Measurements from ENCODE around the gene BBC3. TPM values are rescaled to one million over a fixed set of nuclear protein-coding genes. Genes with fewer than 3 reads are reported as not detected.
A peak's percentile ranks its signal among the peaks of the same experiment; 100 is the strongest.

The BBC3 gene
- total and polyA plus RNA-seq, 2 experiments from 2014 or later: 23.4 to 31.9 TPM

GRCh38 chr19:47176627-47177090 is 54.3 kb downstream of the BBC3 start:
- H3K79me2 ChIP-seq (replicated peaks; ENCODE audit: insufficient read depth): peaks cover 63% of the 10 kb centered on the region
- H3K36me3 Mint-ChIP-seq (ENCODE audit: low read depth): peaks cover 79% of the 10 kb centered on the region

More at GRCh38 chr19:47176627-47177090, 54.3 kb downstream of the BBC3 start:
- Histone ChIP-seq H3K4me2 (no peak overlapping the region), H3K36me3 (ENCODE audit: insufficient read depth) (peaks cover 48% of the 10 kb centered on the region), H3K27me3 (ENCODE audit: insufficient read depth) (no peaks in the 10 kb centered on the region), H2AFZ (no peak overlapping the region), H4K20me1 (replicated peaks; ENCODE audit: insufficient read depth) (peaks cover 61% of the 10 kb centered on the region), H3K27ac (ENCODE audit: low read depth) (peak overlapping the region; percentile 29), H3K9me2 (ENCODE audit: insufficient read depth) (no peaks in the 10 kb centered on the region), H3K4me3 (no peak overlapping the region), H3F3A (replicated peaks; ENCODE audit: low read depth) (peaks cover 50% of the 10 kb centered on the region), H3K4me1 (ENCODE audit: insufficient read depth) (peaks cover 9% of the 10 kb centered on the region)
- TF ChIP-seq ETS1 (IDR thresholded peaks at IDR 0.05) (no peak), CREB1 (CRISPR knock-in tag; IDR thresholded peaks at IDR 0.05; ENCODE audit: low read depth) (no peak), ZNF331 (CRISPR knock-in tag; IDR thresholded peaks at IDR 0.05; ENCODE audit: low read depth) (no peak), EZH2 (IDR thresholded peaks at IDR 0.05; ENCODE audit: low read depth, unreplicated experiment) (no peak), EZH2phosphoT487 (IDR thresholded peaks at IDR 0.05; ENCODE audit: unreplicated experiment) (no peak), ZNF114 (CRISPR knock-in tag; IDR thresholded peaks at IDR 0.05) (no peak), JUNB (IDR thresholded peaks at IDR 0.05; ENCODE audit: unreplicated experiment) (no peak), NANOG (IDR thresholded peaks at IDR 0.05; ENCODE audit: borderline replicate concordance) (no peak), POLR2AphosphoS5 (IDR thresholded peaks at IDR 0.05; ENCODE audit: low read depth) (no peak), STAT1 (IDR thresholded peaks at IDR 0.05; ENCODE audit: unreplicated experiment) (no peak)
- TF ChIP-seq, protein P1, sequence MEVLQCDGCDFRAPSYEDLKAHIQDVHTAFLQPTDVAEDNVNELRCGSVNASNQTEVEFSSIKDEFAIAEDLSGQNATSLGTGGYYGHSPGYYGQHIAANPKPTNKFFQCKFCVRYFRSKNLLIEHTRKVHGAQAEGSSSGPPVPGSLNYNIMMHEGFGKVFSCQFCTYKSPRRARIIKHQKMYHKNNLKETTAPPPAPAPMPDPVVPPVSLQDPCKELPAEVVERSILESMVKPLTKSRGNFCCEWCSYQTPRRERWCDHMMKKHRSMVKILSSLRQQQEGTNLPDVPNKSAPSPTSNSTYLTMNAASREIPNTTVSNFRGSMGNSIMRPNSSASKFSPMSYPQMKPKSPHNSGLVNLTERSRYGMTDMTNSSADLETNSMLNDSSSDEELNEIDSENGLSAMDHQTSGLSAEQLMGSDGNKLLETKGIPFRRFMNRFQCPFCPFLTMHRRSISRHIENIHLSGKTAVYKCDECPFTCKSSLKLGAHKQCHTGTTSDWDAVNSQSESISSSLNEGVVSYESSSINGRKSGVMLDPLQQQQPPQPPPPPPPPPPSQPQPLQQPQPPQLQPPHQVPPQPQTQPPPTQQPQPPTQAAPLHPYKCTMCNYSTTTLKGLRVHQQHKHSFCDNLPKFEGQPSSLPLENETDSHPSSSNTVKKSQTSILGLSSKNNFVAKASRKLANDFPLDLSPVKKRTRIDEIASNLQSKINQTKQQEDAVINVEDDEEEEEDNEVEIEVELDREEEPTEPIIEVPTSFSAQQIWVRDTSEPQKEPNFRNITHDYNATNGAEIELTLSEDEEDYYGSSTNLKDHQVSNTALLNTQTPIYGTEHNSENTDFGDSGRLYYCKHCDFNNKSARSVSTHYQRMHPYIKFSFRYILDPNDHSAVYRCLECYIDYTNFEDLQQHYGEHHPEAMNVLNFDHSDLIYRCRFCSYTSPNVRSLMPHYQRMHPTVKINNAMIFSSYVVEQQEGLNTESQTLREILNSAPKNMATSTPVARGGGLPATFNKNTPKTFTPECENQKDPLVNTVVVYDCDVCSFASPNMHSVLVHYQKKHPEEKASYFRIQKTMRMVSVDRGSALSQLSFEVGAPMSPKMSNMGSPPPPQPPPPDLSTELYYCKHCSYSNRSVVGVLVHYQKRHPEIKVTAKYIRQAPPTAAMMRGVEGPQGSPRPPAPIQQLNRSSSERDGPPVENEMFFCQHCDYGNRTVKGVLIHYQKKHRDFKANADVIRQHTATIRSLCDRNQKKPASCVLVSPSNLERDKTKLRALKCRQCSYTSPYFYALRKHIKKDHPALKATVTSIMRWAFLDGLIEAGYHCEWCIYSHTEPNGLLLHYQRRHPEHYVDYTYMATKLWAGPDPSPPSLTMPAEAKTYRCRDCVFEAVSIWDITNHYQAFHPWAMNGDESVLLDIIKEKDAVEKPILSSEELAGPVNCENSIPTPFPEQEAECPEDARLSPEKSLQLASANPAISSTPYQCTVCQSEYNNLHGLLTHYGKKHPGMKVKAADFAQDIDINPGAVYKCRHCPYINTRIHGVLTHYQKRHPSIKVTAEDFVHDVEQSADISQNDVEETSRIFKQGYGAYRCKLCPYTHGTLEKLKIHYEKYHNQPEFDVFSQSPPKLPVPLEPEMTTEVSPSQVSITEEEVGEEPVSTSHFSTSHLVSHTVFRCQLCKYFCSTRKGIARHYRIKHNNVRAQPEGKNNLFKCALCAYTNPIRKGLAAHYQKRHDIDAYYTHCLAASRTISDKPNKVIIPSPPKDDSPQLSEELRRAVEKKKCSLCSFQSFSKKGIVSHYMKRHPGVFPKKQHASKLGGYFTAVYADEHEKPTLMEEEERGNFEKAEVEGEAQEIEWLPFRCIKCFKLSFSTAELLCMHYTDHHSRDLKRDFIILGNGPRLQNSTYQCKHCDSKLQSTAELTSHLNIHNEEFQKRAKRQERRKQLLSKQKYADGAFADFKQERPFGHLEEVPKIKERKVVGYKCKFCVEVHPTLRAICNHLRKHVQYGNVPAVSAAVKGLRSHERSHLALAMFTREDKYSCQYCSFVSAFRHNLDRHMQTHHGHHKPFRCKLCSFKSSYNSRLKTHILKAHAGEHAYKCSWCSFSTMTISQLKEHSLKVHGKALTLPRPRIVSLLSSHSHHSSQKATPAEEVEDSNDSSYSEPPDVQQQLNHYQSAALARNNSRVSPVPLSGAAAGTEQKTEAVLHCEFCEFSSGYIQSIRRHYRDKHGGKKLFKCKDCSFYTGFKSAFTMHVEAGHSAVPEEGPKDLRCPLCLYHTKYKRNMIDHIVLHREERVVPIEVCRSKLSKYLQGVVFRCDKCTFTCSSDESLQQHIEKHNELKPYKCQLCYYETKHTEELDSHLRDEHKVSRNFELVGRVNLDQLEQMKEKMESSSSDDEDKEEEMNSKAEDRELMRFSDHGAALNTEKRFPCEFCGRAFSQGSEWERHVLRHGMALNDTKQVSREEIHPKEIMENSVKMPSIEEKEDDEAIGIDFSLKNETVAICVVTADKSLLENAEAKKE (CRISPR knock-in tag; IDR thresholded peaks at IDR 0.05): no peak
- TF ChIP-seq, protein P2, sequence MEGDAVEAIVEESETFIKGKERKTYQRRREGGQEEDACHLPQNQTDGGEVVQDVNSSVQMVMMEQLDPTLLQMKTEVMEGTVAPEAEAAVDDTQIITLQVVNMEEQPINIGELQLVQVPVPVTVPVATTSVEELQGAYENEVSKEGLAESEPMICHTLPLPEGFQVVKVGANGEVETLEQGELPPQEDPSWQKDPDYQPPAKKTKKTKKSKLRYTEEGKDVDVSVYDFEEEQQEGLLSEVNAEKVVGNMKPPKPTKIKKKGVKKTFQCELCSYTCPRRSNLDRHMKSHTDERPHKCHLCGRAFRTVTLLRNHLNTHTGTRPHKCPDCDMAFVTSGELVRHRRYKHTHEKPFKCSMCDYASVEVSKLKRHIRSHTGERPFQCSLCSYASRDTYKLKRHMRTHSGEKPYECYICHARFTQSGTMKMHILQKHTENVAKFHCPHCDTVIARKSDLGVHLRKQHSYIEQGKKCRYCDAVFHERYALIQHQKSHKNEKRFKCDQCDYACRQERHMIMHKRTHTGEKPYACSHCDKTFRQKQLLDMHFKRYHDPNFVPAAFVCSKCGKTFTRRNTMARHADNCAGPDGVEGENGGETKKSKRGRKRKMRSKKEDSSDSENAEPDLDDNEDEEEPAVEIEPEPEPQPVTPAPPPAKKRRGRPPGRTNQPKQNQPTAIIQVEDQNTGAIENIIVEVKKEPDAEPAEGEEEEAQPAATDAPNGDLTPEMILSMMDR (conservative IDR thresholded peaks at IDR 0.05; ENCODE audit: low read depth in 2 of 2): no peak
- TF ChIP-seq, protein P3, sequence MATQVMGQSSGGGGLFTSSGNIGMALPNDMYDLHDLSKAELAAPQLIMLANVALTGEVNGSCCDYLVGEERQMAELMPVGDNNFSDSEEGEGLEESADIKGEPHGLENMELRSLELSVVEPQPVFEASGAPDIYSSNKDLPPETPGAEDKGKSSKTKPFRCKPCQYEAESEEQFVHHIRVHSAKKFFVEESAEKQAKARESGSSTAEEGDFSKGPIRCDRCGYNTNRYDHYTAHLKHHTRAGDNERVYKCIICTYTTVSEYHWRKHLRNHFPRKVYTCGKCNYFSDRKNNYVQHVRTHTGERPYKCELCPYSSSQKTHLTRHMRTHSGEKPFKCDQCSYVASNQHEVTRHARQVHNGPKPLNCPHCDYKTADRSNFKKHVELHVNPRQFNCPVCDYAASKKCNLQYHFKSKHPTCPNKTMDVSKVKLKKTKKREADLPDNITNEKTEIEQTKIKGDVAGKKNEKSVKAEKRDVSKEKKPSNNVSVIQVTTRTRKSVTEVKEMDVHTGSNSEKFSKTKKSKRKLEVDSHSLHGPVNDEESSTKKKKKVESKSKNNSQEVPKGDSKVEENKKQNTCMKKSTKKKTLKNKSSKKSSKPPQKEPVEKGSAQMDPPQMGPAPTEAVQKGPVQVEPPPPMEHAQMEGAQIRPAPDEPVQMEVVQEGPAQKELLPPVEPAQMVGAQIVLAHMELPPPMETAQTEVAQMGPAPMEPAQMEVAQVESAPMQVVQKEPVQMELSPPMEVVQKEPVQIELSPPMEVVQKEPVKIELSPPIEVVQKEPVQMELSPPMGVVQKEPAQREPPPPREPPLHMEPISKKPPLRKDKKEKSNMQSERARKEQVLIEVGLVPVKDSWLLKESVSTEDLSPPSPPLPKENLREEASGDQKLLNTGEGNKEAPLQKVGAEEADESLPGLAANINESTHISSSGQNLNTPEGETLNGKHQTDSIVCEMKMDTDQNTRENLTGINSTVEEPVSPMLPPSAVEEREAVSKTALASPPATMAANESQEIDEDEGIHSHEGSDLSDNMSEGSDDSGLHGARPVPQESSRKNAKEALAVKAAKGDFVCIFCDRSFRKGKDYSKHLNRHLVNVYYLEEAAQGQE (IDR thresholded peaks at IDR 0.05; ENCODE audit: unreplicated experiment): no peak
- DNase-seq (ENCODE audit: low spot score) (no peak), ATAC-seq (no peak)
- Mint-ChIP-seq H3K4me1 (peaks cover 9% of the 10 kb centered on the region), H3K27ac (peak overlapping the region; percentile 1; the same call in 1 of the 2 replicates), H3K27me3 (ENCODE audit: insufficient read depth, low read depth, poor library complexity) (peaks cover 16% of the 10 kb centered on the region), H3K9me3 (no peaks in the 10 kb centered on the region), H3K4me3 (no peak overlapping the region)

All from GM23338 (cell line).